Neuronal stem cell (in vitro differentiated cells): Measurements from ENCODE around the gene DLGAP5.

Experiments used
- DNase-seq: peaks from one replicate; pipeline ENCODE4 v3.0.0-alpha.2; 2013; ENCODE audit warnings: low spot score
- H2AFZ ChIP-seq: one replicate; pipeline ENCODE4 v1.6.1; 2013; ENCODE audit warnings: mild to moderate bottlenecking, low read length, inconsistent platforms
- H2AK5ac ChIP-seq: 2 replicates; pipeline ENCODE4 v1.6.1; 2013; ENCODE audit warnings: low read depth, mild to moderate bottlenecking, inconsistent platforms, low read length, moderate library complexity, mixed read lengths
- H2BK120ac ChIP-seq: 2 replicates; pipeline ENCODE4 v1.6.1; 2013; ENCODE audit warnings: low read depth, mild to moderate bottlenecking, inconsistent platforms, low read length, moderate library complexity, mixed read lengths
- H2BK12ac ChIP-seq: one replicate; pipeline ENCODE4 v1.6.1; 2013; ENCODE audit warnings: low read length, inconsistent platforms
- H2BK15ac ChIP-seq: 2 replicates; pipeline ENCODE4 v1.6.1; 2013; ENCODE audit warnings: mild to moderate bottlenecking, low read length, inconsistent platforms, mixed read lengths
- H2BK5ac ChIP-seq: one replicate; pipeline ENCODE4 v1.6.1; 2013; ENCODE audit warnings: inconsistent platforms, mild to moderate bottlenecking, low read length, moderate library complexity
- H3K14ac ChIP-seq: one replicate; pipeline ENCODE4 v1.6.1; 2013; ENCODE audit warnings: low read length, inconsistent platforms
- H3K18ac ChIP-seq: 2 replicates; pipeline ENCODE4 v1.6.1; 2013; ENCODE audit warnings: low read length, inconsistent platforms
- H3K23ac ChIP-seq: 2 replicates; pipeline ENCODE4 v1.6.1; 2013; ENCODE audit warnings: low read depth, mild to moderate bottlenecking, mixed read lengths, low read length, inconsistent platforms; ENCODE audit not compliant: poor library complexity
- H3K27ac ChIP-seq: replicated peaks from 3 replicates; pipeline ENCODE4 v1.5.1; 2013; ENCODE audit warnings: low read length, inconsistent platforms
- H3K27me3 ChIP-seq, 3 experiments: 2 replicates each; pipeline ENCODE4 v1.6.1; 2013; ENCODE audit warnings: low read length in 3 of 3, mild to moderate bottlenecking in 2 of 3, inconsistent platforms in 1 of 3, low read depth in 1 of 3, mixed read lengths in 1 of 3, moderate library complexity in 1 of 3; ENCODE audit not compliant: control insufficient read depth in 3 of 3, insufficient read depth in 3 of 3
- H3K36me3 ChIP-seq, 2 donors: replicated peaks in 1 of 2; 2 replicates each; pipeline ENCODE4 v1.6.1; 2013; ENCODE audit warnings: low read length in 2 of 2; ENCODE audit not compliant: control insufficient read depth in 2 of 2, insufficient read depth in 2 of 2
- H3K4ac ChIP-seq: 2 replicates; pipeline ENCODE4 v1.6.1; 2013; ENCODE audit warnings: inconsistent platforms, mild to moderate bottlenecking, low read length, moderate library complexity
- H3K4me1 ChIP-seq, 2 donors: 1 replicate in 1 of 2; 2 replicates in 1 of 2; pipeline ENCODE4 v1.6.1; 2013; ENCODE audit warnings: low read length in 2 of 2, low read depth in 1 of 2; ENCODE audit not compliant: control insufficient read depth in 2 of 2, insufficient read depth in 1 of 2
- H3K4me2 ChIP-seq: one replicate; pipeline ENCODE4 v1.6.1; 2013; ENCODE audit warnings: mild to moderate bottlenecking, low read length, inconsistent platforms; ENCODE audit not compliant: insufficient read depth, poor library complexity, severe bottlenecking
- H3K4me3 ChIP-seq, 2 donors: 2 replicates each; pipeline ENCODE4 v1.5.1; 2013; ENCODE audit warnings: low read length in 2 of 2, mild to moderate bottlenecking in 2 of 2, inconsistent platforms in 1 of 2, moderate library complexity in 1 of 2
- H3K79me1 ChIP-seq: one replicate; pipeline ENCODE4 v1.6.1; 2013; ENCODE audit warnings: low read depth, mild to moderate bottlenecking, inconsistent platforms, low read length, moderate library complexity
- H3K9ac ChIP-seq: one replicate; pipeline ENCODE4 v1.6.1; 2013; ENCODE audit warnings: mild to moderate bottlenecking, low read depth, low read length, inconsistent platforms; ENCODE audit not compliant: poor library complexity
- H3K9me3 ChIP-seq, 2 donors: replicated peaks in 1 of 2; 2 replicates each; pipeline versions ENCODE3 to v1.6.1; 2013; ENCODE audit warnings: low read length in 2 of 2, mild to moderate bottlenecking in 2 of 2, inconsistent platforms in 1 of 2, low read depth in 1 of 2, mixed read lengths in 1 of 2, moderate library complexity in 1 of 2; ENCODE audit not compliant: control insufficient read depth in 2 of 2, insufficient read depth in 1 of 2
- H4K8ac ChIP-seq: one replicate; pipeline ENCODE4 v1.6.1; 2013; ENCODE audit warnings: low read depth, mild to moderate bottlenecking, inconsistent platforms, low read length, moderate library complexity
- H4K91ac ChIP-seq: one replicate; pipeline ENCODE4 v1.6.1; 2013; ENCODE audit warnings: low read length, low read depth, mild to moderate bottlenecking, inconsistent platforms; ENCODE audit not compliant: poor library complexity
- WGBS, 2 donors: extraction: QIAGEN DNeasy Blood & Tissue Kit; methylation state at CpG; one replicate each; pipeline ENCODE4 v1.1.7; 2013; ENCODE audit warnings: missing lambda C conversion rate in 2 of 2, mixed read lengths in 1 of 2; ENCODE audit not compliant: insufficient read length in 2 of 2, insufficient replicate concordance in 1 of 2; ENCODE audit errors: extremely low coverage in 2 of 2; 5-methylcytosine and 5-hydroxymethylcytosine counted together

The DLGAP5 gene

DNA sequence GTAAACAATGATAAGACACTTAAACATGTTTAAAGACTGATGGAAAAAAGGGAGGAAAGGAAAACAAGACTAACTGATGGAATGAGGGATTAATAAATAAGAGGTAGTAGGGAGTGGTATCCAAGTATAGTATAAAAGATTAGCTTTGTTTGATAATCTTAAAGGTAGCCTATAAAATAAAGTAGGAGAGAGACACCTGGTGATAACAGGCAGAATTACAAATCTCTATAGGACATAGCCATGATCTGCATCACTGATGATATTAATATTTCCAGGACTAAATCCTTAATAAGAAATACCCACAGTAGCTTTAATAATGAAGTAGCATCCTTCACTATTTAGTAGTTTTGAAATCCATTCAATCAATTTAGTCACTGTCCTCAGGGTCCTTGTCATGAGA is 30.4 kb downstream of the DLGAP5 start:
- Histone ChIP-seq H3K4me3 (no peak overlapping the region), H3K4me2 (no peak overlapping the region), H2BK5ac (no peak overlapping the region), H2AFZ (no peak overlapping the region), H3K18ac (no peak overlapping the region), H2AK5ac (no peak overlapping the region), H3K27ac (no peak overlapping the region), H3K4me1 (no peaks in the 10 kb centered on the region), H3K27me3 (no peaks in the 10 kb centered on the region), H2BK120ac (no peak overlapping the region), H3K4ac (no peak overlapping the region), H4K91ac (no peak overlapping the region), H3K14ac (no peak overlapping the region), H4K8ac (no peak overlapping the region), H3K9ac (no peak overlapping the region), H2BK15ac (no peak overlapping the region), H2BK12ac (no peak overlapping the region), H3K9me3 (peaks cover 0 to 3% of the 10 kb centered on the region in 2 donors), H3K79me1 (no peaks in the 10 kb centered on the region), H3K36me3 (peaks cover 27 to 98% of the 10 kb centered on the region in 2 donors), H3K23ac (no peak overlapping the region)
- no peak for DNase-seq

DNA sequence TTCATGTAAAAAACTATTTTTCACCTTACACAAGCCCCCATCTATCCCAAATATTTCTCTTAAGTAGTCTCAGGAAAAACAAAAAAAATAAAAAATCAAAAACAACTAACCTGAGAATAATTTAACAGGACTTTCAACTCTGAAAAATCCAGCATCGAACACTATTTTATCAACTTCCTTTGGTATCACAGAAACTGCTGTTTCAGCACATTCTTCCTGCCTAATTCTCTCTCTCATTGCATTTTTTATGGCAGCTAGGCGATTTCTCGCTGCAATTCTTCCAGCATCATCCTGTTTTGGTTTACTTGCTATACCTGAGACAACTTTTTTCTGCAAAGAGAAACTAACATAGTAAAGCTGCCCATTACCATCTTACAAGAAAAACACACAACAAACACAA is 33.0 kb downstream of the DLGAP5 start:
- H2BK15ac ChIP-seq, result no peak overlapping the region
- no peaks in the 10 kb centered on the region for H3K79me1 ChIP-seq
- H2BK120ac ChIP-seq, result no peak overlapping the region
- no peaks in the 10 kb centered on the region for H3K4me1 ChIP-seq
- H3K4ac ChIP-seq, result no peak overlapping the region
- no peak overlapping the region for H3K18ac ChIP-seq
- H3K9me3 ChIP-seq, result no peaks in the 10 kb centered on the region
- H2AK5ac ChIP-seq, result no peak overlapping the region
- H2BK5ac ChIP-seq, result no peak overlapping the region
- WGBS, 2 donors, result no CpG with 5 or more reads among the region's 3 CpGs
- no peaks in the 10 kb centered on the region for H3K27me3 ChIP-seq
- H3K27ac ChIP-seq, result no peak overlapping the region
- peaks cover 20 to 98% of the 10 kb centered on the region in 2 donors for H3K36me3 ChIP-seq
- H3K4me2 ChIP-seq, result no peak overlapping the region
- H3K23ac ChIP-seq, result no peak overlapping the region
- no peak overlapping the region for H3K14ac ChIP-seq
- H2BK12ac ChIP-seq, result no peak overlapping the region
- H2AFZ ChIP-seq, result no peak overlapping the region
- no peak overlapping the region for H3K9ac ChIP-seq
- H3K4me3 ChIP-seq, result no peak overlapping the region
- H4K8ac ChIP-seq, result no peak overlapping the region
- no peak overlapping the region for H4K91ac ChIP-seq
- no peak for DNase-seq

DNA sequence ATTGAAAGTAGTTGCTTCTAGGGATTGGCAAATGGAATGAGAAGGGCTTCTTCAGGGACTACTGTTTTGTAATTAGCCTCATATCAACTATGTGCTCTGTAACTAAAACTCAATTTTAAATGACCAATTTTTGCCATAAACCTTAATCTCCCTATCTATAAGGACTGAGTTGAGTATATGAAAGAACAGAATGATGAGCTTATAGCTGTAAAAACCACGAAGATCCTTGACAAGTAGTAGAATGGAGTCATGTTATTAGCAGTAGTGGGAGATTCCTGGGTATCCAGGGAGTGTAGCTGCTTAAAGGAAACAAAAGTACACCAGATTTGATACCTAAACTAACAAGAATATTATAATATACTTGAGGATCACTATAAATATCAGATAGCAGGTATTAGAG is 34.3 kb downstream of the DLGAP5 start:
- no peak overlapping the region for H3K4me2 ChIP-seq
- no peaks in the 10 kb centered on the region for H3K9me3 ChIP-seq
- H3K14ac ChIP-seq, result no peak overlapping the region
- H2AFZ ChIP-seq, result no peak overlapping the region
- no peak overlapping the region for H3K27ac ChIP-seq
- no peak overlapping the region for H2BK12ac ChIP-seq
- H3K79me1 ChIP-seq, result no peaks in the 10 kb centered on the region
- no peak overlapping the region for H3K23ac ChIP-seq
- H3K4me3 ChIP-seq, result no peak overlapping the region
- no peak overlapping the region for H2AK5ac ChIP-seq
- peaks cover 21 to 96% of the 10 kb centered on the region in 2 donors for H3K36me3 ChIP-seq
- no CpG with 5 or more reads among the region's 1 CpG for WGBS, 2 donors
- no peaks in the 10 kb centered on the region for H3K4me1 ChIP-seq
- no peak overlapping the region for H2BK120ac ChIP-seq
- no peak for DNase-seq
- H2BK5ac ChIP-seq, result no peak overlapping the region
- H2BK15ac ChIP-seq, result no peak overlapping the region
- H3K27me3 ChIP-seq, result no peaks in the 10 kb centered on the region
- no peak overlapping the region for H3K4ac ChIP-seq
- H4K91ac ChIP-seq, result no peak overlapping the region
- H3K18ac ChIP-seq, result no peak overlapping the region
- no peak overlapping the region for H4K8ac ChIP-seq
- no peak overlapping the region for H3K9ac ChIP-seq

DNA sequence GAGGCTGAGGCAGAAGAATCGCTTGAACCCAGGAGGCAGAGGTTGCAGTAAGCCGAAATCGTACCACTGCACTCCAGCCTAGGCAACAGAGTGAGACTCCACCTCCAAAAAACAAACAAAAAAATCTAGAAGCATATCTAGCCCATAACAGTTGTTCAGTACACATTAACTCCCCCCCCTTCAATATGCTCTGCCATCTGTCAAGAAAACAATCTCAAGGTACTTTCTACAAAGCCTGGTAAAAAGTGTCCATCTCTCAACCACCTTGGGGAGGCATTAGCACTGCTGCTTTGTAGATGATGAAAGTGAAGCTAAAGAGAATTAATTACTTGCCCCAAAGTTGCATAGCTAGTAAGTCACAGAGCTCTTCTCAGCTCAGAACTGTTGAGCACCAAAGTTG is 37.4 kb downstream of the DLGAP5 start:
- H4K8ac ChIP-seq, result no peak overlapping the region
- H3K4ac ChIP-seq, result no peak overlapping the region
- no peaks in the 10 kb centered on the region for H3K9me3 ChIP-seq
- H3K36me3 ChIP-seq, result peaks cover 22 to 95% of the 10 kb centered on the region in 2 donors
- H3K79me1 ChIP-seq, result no peaks in the 10 kb centered on the region
- no peak overlapping the region for H3K4me3 ChIP-seq
- no peak overlapping the region for H3K9ac ChIP-seq
- no peak overlapping the region for H3K23ac ChIP-seq
- no peak overlapping the region for H2AFZ ChIP-seq
- no peak overlapping the region for H3K14ac ChIP-seq
- H3K4me2 ChIP-seq, result no peak overlapping the region
- H3K27ac ChIP-seq, result no peak overlapping the region
- H2AK5ac ChIP-seq, result no peak overlapping the region
- H3K18ac ChIP-seq, result no peak overlapping the region
- no peak overlapping the region for H2BK5ac ChIP-seq
- H2BK12ac ChIP-seq, result no peak overlapping the region
- no peaks in the 10 kb centered on the region for H3K27me3 ChIP-seq
- WGBS, 2 donors, result no CpG with 5 or more reads among the region's 3 CpGs
- no peak for DNase-seq
- H2BK15ac ChIP-seq, result no peak overlapping the region
- no peaks in the 10 kb centered on the region for H3K4me1 ChIP-seq
- H4K91ac ChIP-seq, result no peak overlapping the region
- H2BK120ac ChIP-seq, result no peak overlapping the region
